Measurements from ENCODE around the gene FSIP1.
A peak's percentile ranks its signal among the peaks of the same experiment; 100 is the strongest.

- no peak for TF ChIP-seq CTCF (IDR thresholded peaks at IDR 0.05)
- TF ChIP-seq POLR2A (IDR thresholded peaks at IDR 0.05), result peak in 1 of 4 donors; percentile 37
Observed at GRCh38 chr15:39595338-39596221, 187.1 kb downstream of the FSIP1 start.

All from upper lobe of left lung (tissue), 4 donors.